SK-MEL-5 (cell line): ENCODE results near the gene ZNF101. TPM values are rescaled to one million over a fixed set of nuclear protein-coding genes. Genes with fewer than 3 reads are reported as not detected.
"Not testable (repeated sequence)": the region's sequence is repeated elsewhere in the genome, so short reads cannot be mapped to it uniquely, and the experiment has no call there.

Source experiments
- DNase-seq: peaks from one replicate; pipeline ENCODE4 v3.0.0-alpha.2; 2016; ENCODE audit warnings: low read depth, low spot score
- in situ Hi-C: cut with HindIII; loops from 2 replicates; pipeline ENCODE4 v1.10.0; 2016; ENCODE audit warnings: low sequenced_read_pairs, high pct_unique_total_duplicates, low pct_unique_long_range_greater_than_20kb
- total RNA-seq: library from RNA; depleted of rRNA; stranded (reverse); fragments of >200 nt; shearing (Covaris generic); gene quantifications from 2 replicates; pipeline ENCODE4 v1.2.3, GENCODE V29; 2014

Gene ZNF101
- total RNA-seq, 1 experiment from 2014 or later: 4.5 TPM

GRCh38 chr19:19655641-19656343 is 12.8 kb upstream of the ZNF101 start:
- in situ Hi-C loops: no loop called here
- DNase-seq: no peak

- in situ Hi-C loops: no loop called here
- no peak for DNase-seq
Measured at GRCh38 chr19:19656451-19657396, 11.9 kb upstream of the ZNF101 start.

- no peak for DNase-seq
Measured at GRCh38 chr19:19657397-19657783, 11.2 kb upstream of the ZNF101 start.

GRCh38 chr19:19659646-19660245 is 8.9 kb upstream of the ZNF101 start:
- no peak for DNase-seq
- in situ Hi-C loops: no loop called here

More at GRCh38 chr19:19657397-19657783, 11.2 kb upstream of the ZNF101 start:
- in situ Hi-C loops: no loop called here

GRCh38 chr19:19661141-19661674 is 7.4 kb upstream of the ZNF101 start:
- in situ Hi-C loops: no loop called here
- DNase-seq: no peak

- in situ Hi-C loops: no loop called here
- DNase-seq: no peak
Measured at GRCh38 chr19:19661675-19662251, 6.9 kb upstream of the ZNF101 start.

- in situ Hi-C loops: no loop called here
- DNase-seq: no peak
Measured at GRCh38 chr19:19662344-19662743, 6.3 kb upstream of the ZNF101 start.

- in situ Hi-C loops: no loop called here
Measured at GRCh38 chr19:19662871-19663255, 5.8 kb upstream of the ZNF101 start.

GRCh38 chr19:19663256-19664120 is 5.2 kb upstream of the ZNF101 start, which contains the start of gene ATP13A1:
ATP13A1 (minus strand) TSS chr19:19663676; CDS start chr19:19663666, 10 bp downstream.
- peak; percentile 96 for DNase-seq
- in situ Hi-C loops: no loop called here

More at GRCh38 chr19:19662871-19663255, 5.8 kb upstream of the ZNF101 start:
- no peak for DNase-seq

- DNase-seq, in situ Hi-C loops: not testable (repeated sequence)
Measured at GRCh38 chr19:19665420-19665948, 3.2 kb upstream of the ZNF101 start.

- in situ Hi-C loops: no loop called here
- no peak for DNase-seq
Measured at GRCh38 chr19:19670070-19670551, 1.5 kb downstream of the ZNF101 start.

GRCh38 chr19:19672816-19673215 is 4.2 kb downstream of the ZNF101 start:
- in situ Hi-C loops: no loop called here
- DNase-seq: no peak

- in situ Hi-C loops: no loop called here
- no peak for DNase-seq
Measured at GRCh38 chr19:19674315-19674714, 5.7 kb downstream of the ZNF101 start.

GRCh38 chr19:19677579-19677978 is 8.9 kb downstream of the ZNF101 start:
- no peak for DNase-seq
- in situ Hi-C loops: no loop called here

GRCh38 chr19:19679176-19680073 is 10.8 kb downstream of the ZNF101 start:
- DNase-seq: no peak
- in situ Hi-C loops: no loop called here
